ENCODE measurements around the gene TRIM43.
"Not testable (repeated sequence)": the region's sequence is repeated elsewhere in the genome, so short reads cannot be mapped to it uniquely, and the experiment has no call there.

GRCh38 chr2:95646274-95646994 is 54.6 kb downstream of the TRIM43 start:
- TF ChIP-seq, protein P1, sequence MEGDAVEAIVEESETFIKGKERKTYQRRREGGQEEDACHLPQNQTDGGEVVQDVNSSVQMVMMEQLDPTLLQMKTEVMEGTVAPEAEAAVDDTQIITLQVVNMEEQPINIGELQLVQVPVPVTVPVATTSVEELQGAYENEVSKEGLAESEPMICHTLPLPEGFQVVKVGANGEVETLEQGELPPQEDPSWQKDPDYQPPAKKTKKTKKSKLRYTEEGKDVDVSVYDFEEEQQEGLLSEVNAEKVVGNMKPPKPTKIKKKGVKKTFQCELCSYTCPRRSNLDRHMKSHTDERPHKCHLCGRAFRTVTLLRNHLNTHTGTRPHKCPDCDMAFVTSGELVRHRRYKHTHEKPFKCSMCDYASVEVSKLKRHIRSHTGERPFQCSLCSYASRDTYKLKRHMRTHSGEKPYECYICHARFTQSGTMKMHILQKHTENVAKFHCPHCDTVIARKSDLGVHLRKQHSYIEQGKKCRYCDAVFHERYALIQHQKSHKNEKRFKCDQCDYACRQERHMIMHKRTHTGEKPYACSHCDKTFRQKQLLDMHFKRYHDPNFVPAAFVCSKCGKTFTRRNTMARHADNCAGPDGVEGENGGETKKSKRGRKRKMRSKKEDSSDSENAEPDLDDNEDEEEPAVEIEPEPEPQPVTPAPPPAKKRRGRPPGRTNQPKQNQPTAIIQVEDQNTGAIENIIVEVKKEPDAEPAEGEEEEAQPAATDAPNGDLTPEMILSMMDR (conservative IDR thresholded peaks at IDR 0.05; ENCODE audit: low read length): not testable (repeated sequence)
- not testable (repeated sequence) for TF ChIP-seq EZH2phosphoT487 (IDR thresholded peaks at IDR 0.05; ENCODE audit: borderline replicate concordance, low read depth, low read length)
